Nephron (organoid): Measurements from ENCODE around the gene EPHA8.

Source experiments
- H3K27ac Mint-ChIP-seq, 3 experiments: 2 replicates each; pipeline ENCODE4 v1.8.0; 2020; ENCODE audit warnings: mixed read lengths in 3 of 3, mild to moderate bottlenecking in 2 of 3, moderate library complexity in 1 of 3
- H3K27me3 Mint-ChIP-seq: 2 replicates; pipeline ENCODE4 v1.8.0; 2021; ENCODE audit warnings: low read depth, mild to moderate bottlenecking, moderate library complexity, mixed read lengths
- H3K36me3 Mint-ChIP-seq: 2 replicates; pipeline ENCODE4 v1.8.0; 2020; ENCODE audit warnings: low read depth, mixed read lengths
- H3K4me1 Mint-ChIP-seq: 2 replicates; pipeline ENCODE4 v1.8.0; 2020; ENCODE audit warnings: mixed read lengths
- H3K4me3 Mint-ChIP-seq, 3 experiments: 2 replicates each; pipeline ENCODE4 v1.8.0; 2020; ENCODE audit warnings: mild to moderate bottlenecking in 3 of 3, mixed read lengths in 3 of 3, moderate library complexity in 2 of 3
- H3K9me3 Mint-ChIP-seq: 2 replicates; pipeline ENCODE4 v1.8.0; 2020; ENCODE audit warnings: mixed read lengths
- TF ChIP-seq, protein P1 (sequence below), 3 experiments: fragments of 200-600 bp; sonication (generic); IDR thresholded peaks; one replicate each; pipeline ENCODE4 v1.5.0; 2021; ENCODE audit warnings: antibody characterized with exemption in 3 of 3; ENCODE audit not compliant: unreplicated experiment in 3 of 3

The EPHA8 gene

DNA sequence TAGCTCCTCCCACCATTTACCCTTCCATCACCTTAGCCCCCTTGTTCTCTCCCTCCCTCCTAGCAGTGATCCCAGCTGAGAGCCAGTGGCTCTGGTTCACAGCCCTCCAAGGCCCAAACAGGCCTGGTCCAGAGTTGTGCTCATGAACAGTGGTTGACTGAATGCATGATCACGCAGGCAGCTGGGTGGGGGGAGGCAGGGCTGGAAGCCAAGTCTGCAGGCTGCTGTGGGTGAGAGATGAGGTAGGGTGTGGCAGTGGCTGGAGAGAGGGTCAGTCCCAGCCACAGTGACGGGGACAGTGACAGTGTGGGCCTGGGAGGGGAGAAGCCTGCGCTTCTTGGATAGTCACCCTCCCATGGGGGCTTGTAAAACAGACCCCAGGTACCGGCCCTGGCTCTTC, 22.2 kb downstream of the EPHA8 start:
- TF ChIP-seq, protein P1, sequence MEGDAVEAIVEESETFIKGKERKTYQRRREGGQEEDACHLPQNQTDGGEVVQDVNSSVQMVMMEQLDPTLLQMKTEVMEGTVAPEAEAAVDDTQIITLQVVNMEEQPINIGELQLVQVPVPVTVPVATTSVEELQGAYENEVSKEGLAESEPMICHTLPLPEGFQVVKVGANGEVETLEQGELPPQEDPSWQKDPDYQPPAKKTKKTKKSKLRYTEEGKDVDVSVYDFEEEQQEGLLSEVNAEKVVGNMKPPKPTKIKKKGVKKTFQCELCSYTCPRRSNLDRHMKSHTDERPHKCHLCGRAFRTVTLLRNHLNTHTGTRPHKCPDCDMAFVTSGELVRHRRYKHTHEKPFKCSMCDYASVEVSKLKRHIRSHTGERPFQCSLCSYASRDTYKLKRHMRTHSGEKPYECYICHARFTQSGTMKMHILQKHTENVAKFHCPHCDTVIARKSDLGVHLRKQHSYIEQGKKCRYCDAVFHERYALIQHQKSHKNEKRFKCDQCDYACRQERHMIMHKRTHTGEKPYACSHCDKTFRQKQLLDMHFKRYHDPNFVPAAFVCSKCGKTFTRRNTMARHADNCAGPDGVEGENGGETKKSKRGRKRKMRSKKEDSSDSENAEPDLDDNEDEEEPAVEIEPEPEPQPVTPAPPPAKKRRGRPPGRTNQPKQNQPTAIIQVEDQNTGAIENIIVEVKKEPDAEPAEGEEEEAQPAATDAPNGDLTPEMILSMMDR (IDR thresholded peaks at IDR 0.05; ENCODE audit: unreplicated experiment in 3 of 3): no peak
- Mint-ChIP-seq H3K27ac (no peak overlapping the region), H3K4me1 (peaks cover 4% of the 10 kb centered on the region)

DNA sequence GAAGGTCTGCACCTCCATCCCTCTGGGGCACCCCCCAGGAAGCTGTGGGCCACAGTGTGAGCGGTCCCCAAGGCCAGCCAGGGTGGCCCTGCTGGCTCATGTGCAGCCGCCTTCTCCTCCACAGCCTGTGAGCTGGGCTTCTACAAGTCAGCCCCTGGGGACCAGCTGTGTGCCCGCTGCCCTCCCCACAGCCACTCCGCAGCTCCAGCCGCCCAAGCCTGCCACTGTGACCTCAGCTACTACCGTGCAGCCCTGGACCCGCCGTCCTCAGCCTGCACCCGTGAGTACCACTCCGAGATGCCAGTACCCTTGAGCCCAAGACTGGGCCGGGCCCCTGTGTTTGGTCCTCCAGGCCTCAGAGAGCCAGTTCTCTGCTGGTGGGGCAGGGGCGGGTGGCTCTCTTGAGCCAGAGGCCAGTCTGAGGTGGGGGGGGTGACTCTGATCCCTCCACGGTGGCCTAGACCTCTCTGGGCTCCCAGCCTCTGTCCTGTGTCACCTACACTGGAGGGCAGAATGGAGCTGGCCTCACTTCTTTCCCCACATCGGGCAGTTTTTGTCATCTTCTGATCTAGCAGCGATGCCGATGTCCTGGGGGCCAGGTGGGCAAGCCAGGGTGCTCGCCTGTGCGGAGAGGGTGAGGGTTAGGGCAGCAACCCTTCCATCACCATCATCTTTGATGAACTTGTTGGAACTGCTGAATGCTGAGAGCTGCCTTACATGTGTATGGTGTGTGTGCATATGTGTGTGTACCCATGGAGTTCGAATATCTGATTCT, 23.3 kb downstream of the EPHA8 start:
- no peaks in the 10 kb centered on the region for H3K9me3 Mint-ChIP-seq
- H3K27me3 Mint-ChIP-seq: peaks cover 37% of the 10 kb centered on the region
- H3K4me1 Mint-ChIP-seq: peaks cover 4% of the 10 kb centered on the region
- TF ChIP-seq, protein P1 (IDR thresholded peaks at IDR 0.05; ENCODE audit: unreplicated experiment in 3 of 3): no peak
- H3K4me3 Mint-ChIP-seq: no peak overlapping the region
- H3K36me3 Mint-ChIP-seq: no peaks in the 10 kb centered on the region
- no peak overlapping the region for H3K27ac Mint-ChIP-seq

More for the DNA sequence above, 22.2 kb downstream of the EPHA8 start:
- H3K4me3 Mint-ChIP-seq: no peak overlapping the region
- no peaks in the 10 kb centered on the region for H3K36me3 Mint-ChIP-seq
- no peaks in the 10 kb centered on the region for H3K9me3 Mint-ChIP-seq
- H3K27me3 Mint-ChIP-seq: peaks cover 32% of the 10 kb centered on the region

DNA sequence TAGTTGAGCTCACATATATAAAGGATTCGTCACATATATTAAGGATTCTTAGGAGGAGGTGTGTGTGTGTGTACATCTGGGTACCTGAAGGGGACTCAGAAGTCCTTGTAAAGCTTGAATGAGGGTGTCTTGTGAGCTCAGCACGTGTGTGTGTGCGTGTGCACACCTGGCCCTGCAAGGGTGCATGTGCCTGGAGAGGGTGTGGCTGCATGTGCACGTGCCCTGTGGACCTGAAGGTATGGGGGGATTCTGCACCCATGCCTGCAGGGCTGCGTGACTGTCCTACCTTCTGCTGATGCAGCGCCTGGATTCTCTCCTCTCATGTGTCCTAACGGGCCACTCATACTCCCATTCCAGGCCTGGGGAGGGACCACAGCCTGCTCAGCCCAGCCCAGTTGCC, 24.0 kb downstream of the EPHA8 start:
- H3K27ac Mint-ChIP-seq: no peak overlapping the region
- peaks cover 44% of the 10 kb centered on the region for H3K27me3 Mint-ChIP-seq
- peaks cover 4% of the 10 kb centered on the region for H3K4me1 Mint-ChIP-seq
- H3K9me3 Mint-ChIP-seq: no peaks in the 10 kb centered on the region
- H3K36me3 Mint-ChIP-seq: no peaks in the 10 kb centered on the region
- no peak overlapping the region for H3K4me3 Mint-ChIP-seq
- TF ChIP-seq, protein P1 (IDR thresholded peaks at IDR 0.05; ENCODE audit: unreplicated experiment in 3 of 3): no peak

DNA sequence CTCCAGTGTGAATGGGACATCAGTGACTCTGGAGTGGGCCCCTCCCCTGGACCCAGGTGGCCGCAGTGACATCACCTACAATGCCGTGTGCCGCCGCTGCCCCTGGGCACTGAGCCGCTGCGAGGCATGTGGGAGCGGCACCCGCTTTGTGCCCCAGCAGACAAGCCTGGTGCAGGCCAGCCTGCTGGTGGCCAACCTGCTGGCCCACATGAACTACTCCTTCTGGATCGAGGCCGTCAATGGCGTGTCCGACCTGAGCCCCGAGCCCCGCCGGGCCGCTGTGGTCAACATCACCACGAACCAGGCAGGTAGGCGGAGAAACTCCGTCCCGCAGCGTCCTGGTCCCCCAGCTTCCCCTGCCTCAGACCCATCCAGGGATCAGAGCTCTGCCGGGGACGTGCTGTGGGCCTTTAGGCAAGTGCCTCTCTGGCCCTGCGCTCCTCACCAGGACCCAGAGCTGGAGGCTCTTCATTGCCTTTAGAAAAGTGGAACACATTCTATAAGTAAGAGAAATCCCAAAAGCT, 25.7 kb downstream of the EPHA8 start:
- no peaks in the 10 kb centered on the region for H3K4me1 Mint-ChIP-seq
- H3K9me3 Mint-ChIP-seq: no peaks in the 10 kb centered on the region
- no peak overlapping the region for H3K27ac Mint-ChIP-seq
- H3K27me3 Mint-ChIP-seq: peaks cover 59% of the 10 kb centered on the region
- no peak overlapping the region for H3K4me3 Mint-ChIP-seq
- H3K36me3 Mint-ChIP-seq: no peaks in the 10 kb centered on the region
- TF ChIP-seq, protein P1 (IDR thresholded peaks at IDR 0.05; ENCODE audit: unreplicated experiment in 3 of 3): no peak

DNA sequence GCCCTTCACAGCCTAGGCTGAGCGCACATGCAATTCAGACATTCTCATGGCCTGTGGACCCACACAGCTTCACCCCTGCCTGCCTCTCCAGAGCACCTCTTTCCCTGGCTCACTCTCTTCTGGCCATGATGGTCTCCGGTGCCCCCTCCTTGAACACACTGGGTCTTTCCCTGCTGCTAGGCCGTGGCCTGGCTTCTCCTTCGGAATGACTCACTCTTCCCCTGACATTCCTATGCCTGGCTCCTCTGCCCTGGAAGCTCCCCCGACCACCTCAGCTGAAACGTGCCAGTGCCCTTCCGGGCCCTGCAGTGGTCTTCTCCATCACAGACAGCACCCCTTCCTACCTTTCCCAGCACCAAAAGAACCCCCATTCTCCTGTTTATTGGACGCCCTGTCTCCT, 28.3 kb downstream of the EPHA8 start:
- H3K4me1 Mint-ChIP-seq: no peaks in the 10 kb centered on the region
- H3K4me3 Mint-ChIP-seq: no peak overlapping the region
- no peaks in the 10 kb centered on the region for H3K9me3 Mint-ChIP-seq
- H3K27ac Mint-ChIP-seq: no peak overlapping the region
- H3K27me3 Mint-ChIP-seq: peaks cover 75% of the 10 kb centered on the region
- no peaks in the 10 kb centered on the region for H3K36me3 Mint-ChIP-seq
- TF ChIP-seq, protein P1 (IDR thresholded peaks at IDR 0.05; ENCODE audit: unreplicated experiment in 3 of 3): no peak

DNA sequence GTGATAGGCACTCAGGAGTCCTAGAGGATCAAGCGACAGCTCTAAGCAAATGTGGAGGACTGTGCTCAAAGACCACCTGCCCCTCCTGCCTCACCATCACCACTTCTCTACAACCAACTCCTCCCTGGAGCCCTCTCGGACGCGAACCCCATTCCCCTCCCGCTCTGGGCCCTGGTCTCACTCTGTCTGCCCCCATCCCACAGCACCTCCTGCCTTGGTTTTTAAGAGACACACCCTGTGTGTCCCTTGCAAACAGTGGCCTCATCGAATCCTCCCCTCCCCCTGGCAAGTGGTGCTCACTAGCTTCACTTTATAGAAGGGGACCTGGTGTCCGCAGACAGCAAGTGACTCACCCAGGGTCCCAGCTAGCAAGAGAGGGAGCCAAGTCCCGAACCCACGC, 28.8 kb downstream of the EPHA8 start:
- Mint-ChIP-seq H3K4me3 (no peak overlapping the region), H3K36me3 (no peaks in the 10 kb centered on the region), H3K27ac (no peak overlapping the region), H3K27me3 (peaks cover 76% of the 10 kb centered on the region), H3K9me3 (no peaks in the 10 kb centered on the region), H3K4me1 (no peaks in the 10 kb centered on the region)
- TF ChIP-seq, protein P1 (IDR thresholded peaks at IDR 0.05; ENCODE audit: unreplicated experiment in 3 of 3): no peak
